Upper lobe of right lung (tissue), 1 donor: ENCODE results near the gene ORM2. TPM values are rescaled to one million over a fixed set of nuclear protein-coding genes. Genes with fewer than 3 reads are reported as not detected.

Experiments used
- ATAC-seq: fragments of 200-7000 bp; cut with Tn5 transposase; one replicate; pipeline ENCODE4 v1.9.1; 2020; ENCODE audit warnings: mild to moderate bottlenecking, moderate library complexity
- DNase-seq: peaks from one replicate; pipeline ENCODE4 v3.0.0-alpha.2; 2020
- H3K27ac ChIP-seq: fragments of 200-600 bp; one replicate; pipeline ENCODE4 v1.8.0; 2022
- H3K27me3 ChIP-seq: fragments of 200-600 bp; one replicate; pipeline ENCODE4 v1.8.0; 2022; ENCODE audit warnings: mild to moderate bottlenecking
- H3K36me3 ChIP-seq: fragments of 200-600 bp; one replicate; pipeline ENCODE4 v1.8.0; 2022
- H3K4me1 ChIP-seq: fragments of 200-600 bp; one replicate; pipeline ENCODE4 v1.8.0; 2022
- H3K4me3 ChIP-seq: fragments of 200-600 bp; one replicate; pipeline ENCODE4 v1.8.0; 2022; ENCODE audit warnings: mild to moderate bottlenecking
- H3K9me3 ChIP-seq: fragments of 200-600 bp; one replicate; pipeline ENCODE4 v1.8.0; 2022
- intact Hi-C: fragments of 100-400 bp; cut with DNase I; formaldehyde crosslinking; loops from one replicate; pipeline ENCODE4 v1.11.0; 2022
- total RNA-seq: library from RNA; stranded (reverse); fragmentation: NEBNext Ultra II Directional; extraction: Animal tissue kit (Norgen Biotek cat#: 25700); gene quantifications from one replicate; pipeline ENCODE4 v1.2.1, GENCODE V29; 2021
- TF ChIP-seq, protein P1 (sequence below): fragments of 200-600 bp; IDR thresholded peaks from one replicate; pipeline ENCODE4 v1.8.0; 2022; ENCODE audit warnings: antibody characterized with exemption
- donor health status: DM: no; HTN: yes; CAD: no; lungs with severe emphysema.

The ORM2 gene
- total RNA-seq, 1 donor from 2014 or later: 3.9 TPM

DNA sequence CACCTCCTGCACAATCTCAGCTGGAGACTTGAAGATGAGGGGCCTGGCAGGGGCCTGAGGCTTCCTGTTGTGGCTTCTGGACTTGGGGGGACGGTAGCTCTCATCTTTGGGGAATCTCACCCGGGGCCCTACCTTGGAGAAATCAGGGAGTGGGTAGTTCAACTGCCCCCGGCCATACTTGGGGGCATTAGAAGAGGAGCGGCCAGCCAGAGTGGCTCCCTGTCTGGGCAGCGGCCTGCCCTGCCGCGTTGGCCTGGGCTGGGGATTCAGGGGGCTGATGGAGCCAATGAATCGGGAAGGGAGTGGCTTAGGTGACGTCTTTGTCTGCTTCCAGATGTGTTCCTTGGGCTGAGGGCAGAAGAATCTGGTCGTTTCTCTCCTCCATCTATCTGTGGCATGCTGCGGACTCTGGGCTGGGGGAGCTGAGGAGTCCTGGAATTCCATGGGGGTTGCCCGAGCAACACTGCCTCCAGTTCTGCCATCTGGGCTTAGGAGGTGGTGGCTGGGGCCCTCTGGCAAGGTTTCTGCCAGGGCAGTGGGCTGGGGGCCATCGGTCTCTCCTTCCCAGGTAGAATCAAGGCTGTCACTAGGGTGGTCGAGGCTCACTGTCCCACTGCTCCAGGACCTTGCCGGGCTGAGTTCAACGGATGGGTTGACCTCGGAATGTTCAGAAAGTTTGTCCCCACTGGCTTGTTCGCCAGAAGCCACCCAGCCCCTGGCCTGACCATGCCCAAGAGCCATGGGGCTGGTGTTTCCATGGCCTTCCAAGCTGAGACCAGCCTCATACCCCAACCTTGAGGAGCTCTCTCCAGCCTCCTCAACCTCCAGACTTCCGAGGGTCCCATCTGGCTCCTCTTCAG, 47.1 kb downstream of the ORM2 start:
- TF ChIP-seq, protein P1, sequence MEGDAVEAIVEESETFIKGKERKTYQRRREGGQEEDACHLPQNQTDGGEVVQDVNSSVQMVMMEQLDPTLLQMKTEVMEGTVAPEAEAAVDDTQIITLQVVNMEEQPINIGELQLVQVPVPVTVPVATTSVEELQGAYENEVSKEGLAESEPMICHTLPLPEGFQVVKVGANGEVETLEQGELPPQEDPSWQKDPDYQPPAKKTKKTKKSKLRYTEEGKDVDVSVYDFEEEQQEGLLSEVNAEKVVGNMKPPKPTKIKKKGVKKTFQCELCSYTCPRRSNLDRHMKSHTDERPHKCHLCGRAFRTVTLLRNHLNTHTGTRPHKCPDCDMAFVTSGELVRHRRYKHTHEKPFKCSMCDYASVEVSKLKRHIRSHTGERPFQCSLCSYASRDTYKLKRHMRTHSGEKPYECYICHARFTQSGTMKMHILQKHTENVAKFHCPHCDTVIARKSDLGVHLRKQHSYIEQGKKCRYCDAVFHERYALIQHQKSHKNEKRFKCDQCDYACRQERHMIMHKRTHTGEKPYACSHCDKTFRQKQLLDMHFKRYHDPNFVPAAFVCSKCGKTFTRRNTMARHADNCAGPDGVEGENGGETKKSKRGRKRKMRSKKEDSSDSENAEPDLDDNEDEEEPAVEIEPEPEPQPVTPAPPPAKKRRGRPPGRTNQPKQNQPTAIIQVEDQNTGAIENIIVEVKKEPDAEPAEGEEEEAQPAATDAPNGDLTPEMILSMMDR: no peak
- DNase-seq: no peak
- Histone ChIP-seq H3K9me3 (no peaks in the 10 kb centered on the region), H3K4me1 (peaks cover 46% of the 10 kb centered on the region), H3K36me3 (peaks cover 76% of the 10 kb centered on the region), H3K27ac (peak overlapping the region; percentile 11), H3K27me3 (no peaks in the 10 kb centered on the region), H3K4me3 (no peak overlapping the region)
- ATAC-seq: no peak
- intact Hi-C loops: no loop called here

- ATAC-seq (no peak), DNase-seq (no peak)
- intact Hi-C loops: no loop called here
- H3K9me3 ChIP-seq: no peaks in the 10 kb centered on the region
- H3K27me3 ChIP-seq: no peaks in the 10 kb centered on the region
- H3K36me3 ChIP-seq: peaks cover 76% of the 10 kb centered on the region
- no peak overlapping the region for H3K4me3 ChIP-seq
- H3K4me1 ChIP-seq: peaks cover 46% of the 10 kb centered on the region
- H3K27ac ChIP-seq: no peak overlapping the region
- TF ChIP-seq, protein P1: no peak
Observed at GRCh38 chr9:114378016-114378415, 48.3 kb downstream of the ORM2 start.

GRCh38 chr9:114378883-114379282, 49.2 kb downstream of the ORM2 start:
- ATAC-seq (no peak), DNase-seq (no peak)
- intact Hi-C loops: no loop called here
- no peak overlapping the region for H3K4me3 ChIP-seq
- H3K36me3 ChIP-seq: peaks cover 68% of the 10 kb centered on the region
- H3K27me3 ChIP-seq: no peaks in the 10 kb centered on the region
- H3K27ac ChIP-seq: no peak overlapping the region
- TF ChIP-seq, protein P1: no peak
- H3K9me3 ChIP-seq: no peaks in the 10 kb centered on the region
- peaks cover 48% of the 10 kb centered on the region for H3K4me1 ChIP-seq

Other genes with a start within 250 kb of the ORM2 start
- gene KIF12, start 230.6 kb upstream of the ORM2 start, total RNA-seq: 6.2 TPM
- gene COL27A1, start 174.3 kb upstream of the ORM2 start, total RNA-seq: 13.7 TPM
- gene ORM1, start 6.8 kb upstream of the ORM2 start, total RNA-seq: 5.2 TPM
- 54.7 TPM for gene AKNA, start 58.1 kb downstream of the ORM2 start, total RNA-seq
- gene WHRN, start 175.6 kb downstream of the ORM2 start, total RNA-seq: 3.1 TPM